ENCODE measurements around the gene COLEC11. TPM values are rescaled to one million over a fixed set of nuclear protein-coding genes. Genes with fewer than 3 reads are reported as not detected.

The COLEC11 gene
- total and polyA plus RNA-seq, 2 of the 13 experiments (the other 11 are each of a cell fraction or from before 2014, with no cell fraction given) = 1.5 to 3.0 TPM

- TF ChIP-seq ZC3H4 (CRISPR knock-in tag; IDR thresholded peaks at IDR 0.05; ENCODE audit: borderline replicate concordance) (no peak), MED13 (CRISPR knock-in tag; IDR thresholded peaks at IDR 0.05) (no peak), RBAK (CRISPR knock-in tag; IDR thresholded peaks at IDR 0.05) (no peak), ELF1 (CRISPR knock-in tag; IDR thresholded peaks at IDR 0.05) (no peak), ZBED4 (CRISPR knock-in tag; IDR thresholded peaks at IDR 0.05; ENCODE audit: borderline replicate concordance) (no peak), SALL1 (CRISPR knock-in tag; IDR thresholded peaks at IDR 0.05) (peak; percentile 20; the same call in 1 of the 2 replicates), ZNF639 (CRISPR knock-in tag; conservative IDR thresholded peaks at IDR 0.05) (no peak), ZNF589 (CRISPR knock-in tag; conservative IDR thresholded peaks at IDR 0.05) (no peak), ZFP90 (CRISPR knock-in tag; IDR thresholded peaks at IDR 0.05; ENCODE audit: borderline replicate concordance) (no peak), KLF12 (CRISPR knock-in tag; IDR thresholded peaks at IDR 0.05; ENCODE audit: borderline replicate concordance) (no peak), ZNF768 (CRISPR knock-in tag; IDR thresholded peaks at IDR 0.05) (no peak), ZBTB33 (CRISPR knock-in tag; IDR thresholded peaks at IDR 0.05) (0 out of 2 replicates have a peak, but pooled peaks have one; percentile 3), ZNF75D (CRISPR knock-in tag; IDR thresholded peaks at IDR 0.05; ENCODE audit: borderline replicate concordance) (no peak), SCMH1 (CRISPR knock-in tag; IDR thresholded peaks at IDR 0.05; ENCODE audit: borderline replicate concordance) (no peak), ZNF556 (CRISPR knock-in tag; IDR thresholded peaks at IDR 0.05; ENCODE audit: borderline replicate concordance) (0 out of 2 replicates have a peak, but pooled peaks have one; percentile 32)
Observed at GRCh38 chr2:3598912-3599854, 4.3 kb downstream of the COLEC11 start (continued).
